ENCODE data around the gene MEI1.

Gene MEI1

DNA sequence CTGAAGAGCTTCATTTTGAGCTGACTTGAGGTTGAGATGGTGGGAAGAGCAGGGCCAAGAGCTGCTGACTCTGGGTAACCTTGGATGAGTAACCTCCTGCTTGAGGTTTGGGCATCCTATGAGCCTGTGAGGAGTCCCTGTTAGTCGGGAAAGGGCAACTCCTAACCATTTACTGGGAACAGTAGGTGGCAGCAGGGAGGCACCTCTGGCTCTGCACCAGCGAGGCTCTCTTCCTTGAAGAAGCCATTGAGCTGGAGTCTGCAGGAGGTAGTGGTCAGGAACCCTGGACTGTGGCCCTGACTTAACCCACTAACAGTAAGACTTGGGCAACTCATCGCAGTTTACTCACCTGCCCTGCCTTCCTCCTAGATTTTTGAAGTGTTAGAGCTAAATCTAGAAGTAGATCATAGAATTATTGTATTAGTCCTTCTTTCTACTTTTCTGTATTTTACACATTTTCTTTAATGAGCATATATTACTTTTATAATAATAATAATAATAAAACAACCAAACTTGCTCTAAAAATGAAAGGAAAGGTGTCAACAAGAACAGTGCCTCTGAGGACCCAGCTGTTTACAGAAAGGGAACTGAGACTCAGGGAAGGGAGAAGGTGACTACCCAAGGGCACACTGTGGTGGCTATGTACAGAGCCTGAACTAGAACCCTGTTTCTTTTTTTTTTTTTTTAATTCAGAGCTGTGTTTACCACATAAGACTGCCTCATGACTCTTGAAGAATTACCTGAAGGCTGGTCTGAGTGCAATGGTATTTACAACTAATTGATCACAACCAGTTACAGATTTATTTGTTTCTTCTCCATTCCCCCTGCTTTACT is 47.5 kb downstream of the MEI1 start:
- peak; percentile 49 to 56 for DNase-seq

DNA sequence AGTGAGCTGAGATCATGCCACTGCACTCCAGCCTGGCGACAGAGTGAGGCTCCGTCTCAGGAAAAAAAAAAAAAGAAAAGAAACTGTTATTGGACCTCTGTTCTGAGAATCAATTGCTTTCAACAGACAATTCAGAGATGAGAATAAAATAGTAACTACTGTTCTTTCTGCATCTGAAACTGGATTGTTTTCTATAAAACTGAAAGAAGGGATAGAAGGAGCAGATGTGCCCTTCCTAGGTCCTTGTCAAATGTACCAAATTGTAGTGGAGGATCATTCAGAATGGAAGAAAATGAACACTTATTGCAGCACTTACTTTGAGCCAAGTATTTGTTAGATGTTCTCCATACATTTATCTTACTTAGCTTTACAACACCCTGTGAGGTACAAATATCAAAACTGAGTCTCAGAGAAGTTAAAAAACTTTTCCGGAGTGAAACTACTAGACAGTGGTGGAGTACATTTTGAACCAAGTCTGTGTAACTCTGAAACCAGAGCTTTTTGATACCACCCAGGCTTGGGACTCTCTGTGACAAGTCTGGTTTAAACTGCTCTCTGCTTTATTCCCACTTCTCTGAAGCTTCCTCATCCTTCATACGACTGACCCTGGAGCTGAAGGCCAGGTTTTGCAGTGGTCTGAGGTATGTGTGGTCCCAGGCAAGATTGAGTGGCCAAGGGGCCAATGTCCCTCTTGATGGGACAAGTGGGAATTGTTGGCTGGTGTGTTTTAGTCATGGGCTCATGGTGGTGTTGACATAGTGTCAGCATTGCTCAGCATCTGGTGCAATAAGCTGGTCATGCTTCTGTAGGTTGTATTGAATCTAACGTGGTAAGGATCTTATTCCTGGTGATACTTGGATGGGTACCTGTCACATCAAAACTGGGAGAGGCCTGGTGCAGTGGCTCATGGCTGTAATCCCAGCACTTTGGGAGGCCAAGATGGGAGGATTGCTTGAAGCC is 53.0 kb downstream of the MEI1 start:
- no peak for DNase-seq

GRCh38 chr22:41753984-41754383 is 54.7 kb downstream of the MEI1 start:
- DNase-seq: no peak

DNA sequence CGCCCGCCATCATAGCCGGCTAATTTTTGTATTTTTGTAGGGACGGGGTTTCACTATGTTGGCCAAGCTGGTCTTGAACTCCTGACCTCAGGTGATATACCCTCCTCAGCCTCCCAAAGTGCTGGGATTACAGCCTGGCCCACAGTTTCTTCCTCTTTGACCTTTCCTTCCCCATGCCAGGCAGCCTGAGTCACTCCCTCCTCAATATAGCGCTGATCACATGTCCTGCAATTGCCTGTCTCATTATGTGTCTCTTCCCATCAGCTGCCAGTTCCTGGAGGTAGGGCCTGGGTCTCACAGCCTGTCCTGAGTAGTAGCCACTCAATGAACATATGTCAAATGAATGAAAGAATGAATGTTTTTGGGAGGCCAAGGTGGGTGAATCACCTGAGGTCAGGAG is 58.2 kb downstream of the MEI1 start:
- DNase-seq: no peak

GRCh38 chr22:41758231-41758630 is 58.9 kb downstream of the MEI1 start:
- no peak for DNase-seq

DNA sequence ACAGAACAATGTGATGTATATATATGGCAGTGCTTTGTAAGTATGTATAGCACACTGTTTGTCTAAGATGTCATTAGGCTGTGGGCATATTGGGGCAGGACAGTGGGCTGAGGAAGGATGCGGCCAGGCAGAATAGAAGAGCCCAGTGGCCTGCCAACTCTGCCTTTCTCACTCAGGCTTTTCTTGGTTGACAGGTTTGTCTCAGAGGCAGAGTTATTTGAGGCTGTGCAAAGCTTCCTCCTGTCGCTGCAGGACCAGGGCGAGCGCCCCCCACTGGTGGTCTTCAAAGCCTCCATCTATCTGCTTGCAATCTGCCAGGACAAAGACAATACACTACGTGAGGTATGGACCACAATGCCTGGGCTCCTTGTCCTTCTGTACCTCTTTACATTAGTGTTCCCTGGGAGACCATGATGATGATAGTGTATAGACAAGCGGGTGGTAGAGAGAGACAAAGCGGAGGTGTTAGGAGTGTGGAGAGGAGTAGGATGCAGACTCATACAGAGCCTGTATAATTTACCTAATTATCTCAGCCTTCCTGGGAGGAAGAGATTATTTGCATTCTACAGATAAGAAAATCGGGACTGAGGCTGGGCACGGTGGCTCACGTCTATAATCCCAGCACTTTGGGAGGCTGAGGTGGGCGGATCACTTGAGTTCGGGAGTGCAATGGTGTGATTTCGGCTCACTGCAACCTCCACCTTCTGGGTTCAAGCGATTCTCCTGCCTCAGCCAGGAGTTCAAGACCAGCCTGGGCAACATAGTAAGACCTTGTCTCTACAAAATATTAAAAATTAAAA is 63.9 kb downstream of the MEI1 start:
- peak; percentile 79 to 83 for DNase-seq

DNA sequence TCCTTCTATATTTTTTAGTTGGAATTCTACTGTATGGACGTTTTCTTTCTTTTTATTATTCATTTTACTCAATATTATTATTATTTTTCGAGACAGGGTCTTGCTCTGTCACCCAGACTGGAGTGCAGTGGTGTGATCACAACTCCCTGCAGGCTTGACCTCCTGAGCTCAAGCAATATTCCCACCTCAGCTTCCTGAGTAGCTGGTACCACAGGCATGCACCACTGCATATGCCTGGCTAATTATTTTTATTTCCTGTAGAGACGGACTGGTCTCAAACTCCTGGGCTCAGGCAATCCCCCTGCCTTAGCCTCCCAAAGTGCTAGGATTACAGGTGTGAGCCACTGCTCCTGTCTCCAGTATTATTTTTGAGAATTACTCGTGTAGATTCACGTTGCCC is 67.2 kb downstream of the MEI1 start:
- no peak for DNase-seq

DNA sequence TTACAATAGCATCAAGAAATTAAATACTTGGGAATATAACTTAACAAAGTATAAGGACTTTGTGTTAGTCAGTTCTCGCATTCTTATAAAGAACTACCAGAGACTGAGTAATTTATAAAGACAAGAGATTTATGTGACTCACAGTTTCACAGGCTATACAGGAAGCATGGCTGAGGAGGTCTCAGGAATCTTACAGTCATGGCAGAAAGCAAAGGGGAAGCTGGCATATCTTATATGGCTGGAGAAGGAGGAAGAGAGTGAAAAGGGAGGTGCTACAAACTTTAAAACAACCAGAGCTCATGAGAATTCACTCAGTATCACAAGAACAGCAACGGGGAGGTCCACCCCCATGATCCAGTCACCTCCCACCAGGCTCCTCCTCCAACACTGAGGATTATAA is 69.1 kb downstream of the MEI1 start:
- DNase-seq: no peak

DNA sequence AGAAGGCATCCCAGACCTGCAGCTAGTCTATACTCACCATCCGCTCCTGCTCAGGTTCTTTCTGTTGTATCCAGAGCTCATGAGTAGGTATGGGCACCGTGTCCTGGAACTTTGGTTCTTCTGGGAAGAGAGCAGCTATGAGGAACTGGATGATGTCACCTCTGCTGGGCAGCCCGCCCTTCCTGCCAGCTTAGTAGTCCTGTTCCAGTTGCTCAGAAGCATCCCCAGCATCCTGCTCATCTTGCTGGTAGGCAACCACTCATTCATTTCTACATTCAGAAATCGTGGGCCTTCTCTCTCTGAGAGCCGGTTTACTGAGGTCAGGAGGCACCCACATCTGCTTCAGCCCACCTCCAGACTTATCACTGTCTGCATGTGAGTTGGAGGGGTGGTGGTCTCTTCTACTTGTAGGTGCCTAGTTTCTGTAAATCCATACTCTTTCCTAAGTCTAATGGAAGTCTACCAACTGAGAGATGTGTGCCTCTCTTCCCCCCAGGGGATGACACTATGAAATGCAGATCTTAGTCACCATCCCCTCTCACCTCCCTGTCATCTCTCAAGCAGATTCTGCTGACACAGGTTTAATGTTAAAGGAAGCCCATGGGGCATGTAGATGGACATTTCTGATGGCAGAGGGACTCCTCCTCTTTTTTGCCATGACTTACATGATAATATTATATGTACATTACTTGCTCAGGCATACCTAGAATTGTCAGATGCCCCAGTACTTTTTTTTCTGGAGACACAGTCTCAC is 71.6 kb downstream of the MEI1 start:
- no peak for DNase-seq

DNA sequence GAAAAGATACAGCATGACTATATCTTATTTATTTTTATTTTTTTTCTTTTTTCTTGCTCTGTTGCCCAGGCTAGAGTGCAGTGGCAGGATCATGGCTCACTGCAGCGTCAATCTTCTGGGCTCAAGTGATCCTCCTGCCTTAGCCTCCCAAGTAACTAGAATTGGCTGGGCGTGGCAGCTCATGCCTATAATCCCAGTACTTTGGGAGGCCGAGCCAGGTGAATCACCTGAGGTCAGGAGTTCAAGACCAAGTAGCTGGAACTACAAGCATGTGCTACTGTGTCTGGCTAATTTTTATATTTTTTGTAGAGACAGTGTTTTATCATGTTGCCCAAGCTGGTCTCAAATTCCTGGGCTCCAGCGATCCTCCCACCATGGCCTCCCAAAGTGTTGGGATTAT is 72.9 kb downstream of the MEI1 start:
- no peak for DNase-seq

- no peak for DNase-seq
Measured at GRCh38 chr22:41772645-41773044, 73.3 kb downstream of the MEI1 start.

DNA sequence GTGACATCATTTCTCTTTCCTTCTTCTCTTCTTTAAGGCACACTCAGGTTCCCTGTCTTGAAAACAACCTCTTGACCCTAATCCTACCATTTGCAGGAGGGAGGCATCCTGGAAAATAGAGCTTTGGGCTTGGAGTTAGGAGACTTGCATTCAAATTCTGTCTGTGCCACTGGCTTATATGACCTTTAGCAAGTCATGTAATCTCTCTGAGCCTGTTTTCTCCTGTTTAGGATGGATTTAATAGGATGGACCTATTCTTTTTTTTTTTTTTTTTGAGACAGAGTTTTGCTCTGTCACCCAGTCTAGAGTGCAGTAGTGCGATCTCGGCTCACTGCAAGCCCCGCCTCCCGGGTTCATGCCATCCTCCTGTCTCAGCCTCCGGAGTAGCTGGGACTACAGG is 76.0 kb downstream of the MEI1 start:
- no peak for DNase-seq

DNA sequence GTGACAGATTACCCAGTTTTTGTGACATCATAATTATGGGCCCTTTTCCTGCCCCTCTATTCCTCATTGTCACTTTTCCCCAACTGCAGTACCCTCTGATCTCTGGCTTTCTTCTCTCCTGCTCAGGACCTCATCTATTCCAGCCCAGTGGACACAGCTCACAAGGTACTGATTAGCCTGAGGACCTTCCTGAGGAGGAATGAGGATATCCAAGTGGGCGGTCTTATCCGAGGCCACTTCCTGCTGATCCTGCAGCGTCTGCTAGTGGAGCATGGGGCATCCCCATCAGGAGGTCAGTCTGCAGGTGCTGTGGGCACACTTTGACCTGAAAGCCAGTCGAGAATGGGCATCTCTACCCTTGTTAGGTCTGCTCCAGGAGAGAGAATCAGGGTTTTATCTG is 76.7 kb downstream of the MEI1 start:
- DNase-seq: no peak

GRCh38 chr22:41776381-41776780 is 77.1 kb downstream of the MEI1 start:
- DNase-seq: no peak

- DNase-seq: no peak
Measured at GRCh38 chr22:41777749-41778425, 78.6 kb downstream of the MEI1 start.

DNA sequence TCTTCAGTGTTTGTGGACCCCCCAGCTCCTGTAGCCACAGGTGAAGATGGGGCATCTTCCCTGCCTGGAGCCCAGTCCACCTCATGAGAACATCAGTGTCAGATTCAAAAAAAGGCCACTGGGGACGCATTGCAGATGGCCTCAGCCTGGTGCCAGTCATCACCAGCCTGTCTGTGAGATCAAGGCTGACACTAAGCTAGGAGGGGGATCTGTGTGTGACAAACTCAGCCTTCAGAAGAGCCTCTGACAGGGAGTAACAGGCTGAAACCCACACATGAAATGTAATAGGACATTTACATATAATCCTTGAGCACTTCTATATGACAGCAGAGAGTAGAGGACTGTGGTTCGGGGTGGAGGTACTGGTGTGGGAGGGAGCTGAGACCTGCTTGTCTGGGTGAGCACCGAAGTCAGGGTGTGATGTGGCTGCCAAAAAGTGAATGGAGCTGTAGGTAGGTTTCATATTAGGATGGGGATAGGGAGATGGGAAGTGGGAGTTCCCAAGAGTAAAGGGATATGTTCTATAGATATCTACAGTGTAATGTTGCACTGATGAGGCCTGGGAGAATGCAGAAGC is 80.7 kb downstream of the MEI1 start:
- DNase-seq: no peak

DNA sequence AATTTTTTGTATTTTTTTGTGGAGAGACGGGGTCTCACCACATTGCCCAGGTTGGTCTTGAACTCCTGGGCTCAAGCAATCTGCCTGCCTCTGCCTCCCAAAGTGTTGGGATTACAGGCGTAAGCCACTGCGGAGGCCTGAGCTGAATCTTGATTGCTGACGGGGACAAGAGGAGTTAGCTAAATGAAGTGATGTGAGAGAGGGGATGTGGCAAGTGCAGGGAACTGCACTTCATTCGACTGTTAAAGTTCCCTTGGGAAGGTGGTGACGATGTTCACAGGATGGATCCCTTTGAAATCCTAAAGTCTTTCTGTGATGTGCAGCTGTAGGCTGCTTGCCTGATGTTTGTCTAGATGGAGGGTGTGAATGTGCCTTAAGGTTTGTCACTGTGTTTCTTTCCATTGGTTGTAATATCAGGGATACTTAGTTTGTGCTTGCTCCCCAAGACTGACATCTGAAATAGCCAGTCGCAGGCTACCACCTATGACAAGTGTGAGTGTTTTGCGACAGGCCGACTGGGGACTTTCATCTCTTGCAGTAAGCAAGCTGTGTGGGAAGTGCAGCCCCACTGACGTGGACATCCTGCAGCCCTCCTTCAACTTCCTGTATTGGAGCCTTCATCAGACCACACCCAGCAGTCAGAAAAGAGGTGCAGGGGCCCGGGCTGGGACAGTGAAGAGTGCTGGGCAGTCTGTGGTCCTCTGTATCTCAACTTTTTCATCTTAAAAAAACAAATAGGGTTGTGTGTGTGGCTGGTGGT is 81.6 kb downstream of the MEI1 start:
- DNase-seq: no peak

- DNase-seq: no peak
Measured at GRCh38 chr22:41781507-41781906, 82.2 kb downstream of the MEI1 start.

GRCh38 chr22:41782316-41782715 is 83.0 kb downstream of the MEI1 start:
- DNase-seq: no peak

DNA sequence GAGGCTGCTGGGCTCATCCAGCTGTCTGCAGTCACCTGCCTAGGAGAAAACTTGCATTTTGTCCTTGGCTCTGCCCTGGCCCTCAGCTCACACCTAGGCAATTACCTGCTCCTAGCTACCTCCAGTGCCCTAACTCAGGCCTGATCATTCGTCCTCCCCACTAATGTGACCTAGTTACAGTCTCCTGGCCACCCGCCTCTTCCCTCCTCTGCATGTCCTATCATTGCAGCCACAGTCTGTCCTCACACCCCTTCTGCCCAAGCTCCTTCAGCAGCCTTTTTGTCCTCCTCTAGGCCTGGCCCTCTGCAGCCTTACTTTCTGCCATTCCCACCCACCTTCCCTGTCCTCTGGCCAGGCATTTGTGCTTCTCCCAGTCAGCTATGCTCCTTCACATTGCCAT is 83.4 kb downstream of the MEI1 start:
- DNase-seq: no peak

- no peak for DNase-seq
Measured at GRCh38 chr22:41787331-41787730, 88.0 kb downstream of the MEI1 start.

Measured in NCI-H1930 (cell line).